WERI-Rb-1 (cell line): ENCODE data around the gene PLEKHD1.

Experiments
- DNase-seq: peaks from one replicate; pipeline ENCODE4 v3.0.0-alpha.2; 2020
- H3K27ac ChIP-seq: fragments of 250-450 bp; sonication (Bioruptor Pico); 2 replicates; pipeline ENCODE4 v1.5.1; 2020; ENCODE audit warnings: mild to moderate bottlenecking, moderate library complexity
- H3K27me3 ChIP-seq: fragments of 250-450 bp; sonication (Bioruptor Pico); 2 replicates; pipeline ENCODE4 v1.5.1; 2021; ENCODE audit warnings: mild to moderate bottlenecking, low read depth, moderate library complexity; ENCODE audit not compliant: insufficient read depth, severe bottlenecking
- H3K36me3 ChIP-seq: fragments of 250-450 bp; sonication (Bioruptor Pico); 2 replicates; pipeline ENCODE4 v1.5.1; 2020; ENCODE audit warnings: mild to moderate bottlenecking, moderate library complexity
- H3K4me3 ChIP-seq: 2 replicates; pipeline ENCODE4 v1.5.1; 2011; ENCODE audit warnings: low read depth, mild to moderate bottlenecking, control low read depth, low read length
- H3K9me3 ChIP-seq: fragments of 250-450 bp; sonication (Bioruptor Pico); 2 replicates; pipeline ENCODE4 v1.5.1; 2021; ENCODE audit warnings: mild to moderate bottlenecking, moderate library complexity; ENCODE audit not compliant: severe bottlenecking
- CTCF ChIP-seq: IDR thresholded peaks from 2 replicates; pipeline ENCODE4 v1.5.1; 2011; ENCODE audit warnings: low read depth, mild to moderate bottlenecking, control low read depth, inconsistent platforms, low read length

The PLEKHD1 gene

GRCh38 chr14:69485701-69486100, 1.2 kb downstream of the PLEKHD1 start:
- DNase-seq: no peak
- no peak for TF ChIP-seq CTCF
- H3K4me3 ChIP-seq: no peak overlapping the region
- H3K27me3 ChIP-seq: no peaks in the 10 kb centered on the region
- H3K27ac ChIP-seq: no peak overlapping the region
- H3K36me3 ChIP-seq: no peaks in the 10 kb centered on the region
- no peaks in the 10 kb centered on the region for H3K9me3 ChIP-seq

GRCh38 chr14:69487226-69487625, 2.7 kb downstream of the PLEKHD1 start:
- Histone ChIP-seq H3K9me3 (no peaks in the 10 kb centered on the region), H3K27me3 (no peaks in the 10 kb centered on the region), H3K36me3 (no peaks in the 10 kb centered on the region), H3K4me3 (no peak overlapping the region), H3K27ac (no peak overlapping the region)
- DNase-seq: no peak
- no peak for TF ChIP-seq CTCF

GRCh38 chr14:69487771-69488170, 3.2 kb downstream of the PLEKHD1 start:
- TF ChIP-seq CTCF: no peak
- no peak for DNase-seq
- Histone ChIP-seq H3K27me3 (no peaks in the 10 kb centered on the region), H3K4me3 (no peak overlapping the region), H3K27ac (no peak overlapping the region), H3K9me3 (no peaks in the 10 kb centered on the region), H3K36me3 (no peaks in the 10 kb centered on the region)

- Histone ChIP-seq H3K27me3 (no peaks in the 10 kb centered on the region), H3K9me3 (no peaks in the 10 kb centered on the region), H3K27ac (no peak overlapping the region), H3K36me3 (no peaks in the 10 kb centered on the region), H3K4me3 (no peak overlapping the region)
- no peak for DNase-seq
- TF ChIP-seq CTCF: no peak
These were observed 5.0 kb downstream of the PLEKHD1 start for GRCh38 chr14:69489495-69489894.

- DNase-seq: no peak
- Histone ChIP-seq H3K27ac (no peak overlapping the region), H3K9me3 (no peaks in the 10 kb centered on the region), H3K27me3 (no peaks in the 10 kb centered on the region), H3K4me3 (no peak overlapping the region), H3K36me3 (no peaks in the 10 kb centered on the region)
- no peak for TF ChIP-seq CTCF
These were observed 5.8 kb downstream of the PLEKHD1 start for GRCh38 chr14:69490219-69490918.

GRCh38 chr14:69491193-69491592, 6.7 kb downstream of the PLEKHD1 start:
- no peak for DNase-seq
- H3K27ac ChIP-seq: no peak overlapping the region
- no peaks in the 10 kb centered on the region for H3K27me3 ChIP-seq
- TF ChIP-seq CTCF: no peak
- H3K9me3 ChIP-seq: no peaks in the 10 kb centered on the region
- no peak overlapping the region for H3K4me3 ChIP-seq
- H3K36me3 ChIP-seq: no peaks in the 10 kb centered on the region
